ENCODE results near the gene CC2D2B.

The CC2D2B gene

DNA sequence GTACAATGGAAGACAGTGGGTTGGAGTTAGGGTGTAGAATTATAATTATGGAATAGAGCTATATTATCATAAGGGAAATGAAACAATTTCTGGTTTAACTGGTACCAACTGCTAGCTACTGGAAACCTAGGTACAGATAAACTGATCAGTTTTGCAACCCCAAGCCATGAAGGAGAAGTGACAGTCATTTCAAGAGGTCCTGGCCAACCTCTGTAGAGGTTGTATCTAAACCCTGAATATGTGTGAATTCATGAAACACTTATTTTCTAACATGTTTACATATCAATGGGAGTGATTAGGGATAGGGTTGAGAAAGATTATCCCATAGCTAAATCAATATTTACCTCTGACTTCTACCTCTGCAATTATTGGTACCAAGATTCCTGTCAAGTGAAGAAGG is 29.9 kb upstream of the CC2D2B start:
- TF ChIP-seq BACH2 (CRISPR knock-in tag; IDR thresholded peaks at IDR 0.05; ENCODE audit: borderline replicate concordance) (no peak), CSDC2 (CRISPR knock-in tag; IDR thresholded peaks at IDR 0.05) (no peak)

DNA sequence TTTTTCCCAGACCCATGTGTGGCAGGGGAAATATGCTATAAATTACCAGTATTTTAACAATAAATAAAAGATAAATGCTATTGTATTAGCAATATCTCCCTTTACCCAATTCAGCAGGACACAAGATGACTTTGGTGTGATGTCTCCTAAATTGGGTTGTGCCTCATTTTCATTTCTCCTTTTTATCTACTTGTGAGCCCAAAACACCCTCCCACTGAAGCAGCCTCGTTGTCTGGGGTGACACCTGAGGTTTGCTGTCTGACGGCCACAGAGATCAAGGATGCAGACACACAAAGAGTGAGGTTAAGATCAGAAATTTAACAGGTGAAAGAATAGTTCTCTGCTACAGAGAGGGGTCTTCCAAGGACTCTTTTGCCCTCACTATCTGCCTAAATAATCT is 27.1 kb upstream of the CC2D2B start:
- no peak for TF ChIP-seq CSDC2 (CRISPR knock-in tag; IDR thresholded peaks at IDR 0.05)
- no peak for TF ChIP-seq ISL1 (CRISPR knock-in tag; IDR thresholded peaks at IDR 0.05)
- TF ChIP-seq GLIS3 (CRISPR knock-in tag; IDR thresholded peaks at IDR 0.05): no peak
- no peak for TF ChIP-seq OSR1 (CRISPR knock-in tag; IDR thresholded peaks at IDR 0.05)
- TF ChIP-seq, protein P1, sequence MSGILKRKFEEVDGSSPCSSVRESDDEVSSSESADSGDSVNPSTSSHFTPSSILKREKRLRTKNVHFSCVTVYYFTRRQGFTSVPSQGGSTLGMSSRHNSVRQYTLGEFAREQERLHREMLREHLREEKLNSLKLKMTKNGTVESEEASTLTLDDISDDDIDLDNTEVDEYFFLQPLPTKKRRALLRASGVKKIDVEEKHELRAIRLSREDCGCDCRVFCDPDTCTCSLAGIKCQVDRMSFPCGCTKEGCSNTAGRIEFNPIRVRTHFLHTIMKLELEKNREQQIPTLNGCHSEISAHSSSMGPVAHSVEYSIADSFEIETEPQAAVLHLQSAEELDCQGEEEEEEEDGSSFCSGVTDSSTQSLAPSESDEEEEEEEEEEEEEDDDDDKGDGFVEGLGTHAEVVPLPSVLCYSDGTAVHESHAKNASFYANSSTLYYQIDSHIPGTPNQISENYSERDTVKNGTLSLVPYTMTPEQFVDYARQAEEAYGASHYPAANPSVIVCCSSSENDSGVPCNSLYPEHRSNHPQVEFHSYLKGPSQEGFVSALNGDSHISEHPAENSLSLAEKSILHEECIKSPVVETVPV (CRISPR knock-in tag; IDR thresholded peaks at IDR 0.05): no peak
- no peak for TF ChIP-seq ZC3H10 (CRISPR knock-in tag; IDR thresholded peaks at IDR 0.05)
- TF ChIP-seq ZNF8 (CRISPR knock-in tag; IDR thresholded peaks at IDR 0.05): no peak
- no peak for TF ChIP-seq ZNF70 (CRISPR knock-in tag; IDR thresholded peaks at IDR 0.05)

More for the DNA sequence above, 29.9 kb upstream of the CC2D2B start:
- no peak for ATAC-seq

DNA sequence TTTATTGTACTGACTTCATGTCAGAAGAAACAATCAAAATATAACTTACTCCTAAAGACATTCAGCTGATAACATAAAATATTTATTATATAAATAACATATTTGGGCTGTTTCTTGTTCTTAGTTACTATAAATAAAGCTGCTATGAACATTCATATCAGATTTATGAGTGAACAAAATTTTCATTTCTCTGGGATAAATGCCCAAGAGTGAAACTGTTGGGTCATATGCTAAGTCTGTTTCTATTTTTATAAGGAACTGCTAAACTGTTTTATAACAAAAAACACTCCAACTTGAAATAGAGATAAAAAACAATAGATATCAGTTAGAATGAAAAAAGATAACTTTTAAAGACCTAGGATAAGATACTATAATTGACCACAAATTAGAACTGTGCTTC is 26.5 kb upstream of the CC2D2B start:
- no peak for ATAC-seq

More for the DNA sequence above, 27.1 kb upstream of the CC2D2B start:
- no peak for ATAC-seq

DNA sequence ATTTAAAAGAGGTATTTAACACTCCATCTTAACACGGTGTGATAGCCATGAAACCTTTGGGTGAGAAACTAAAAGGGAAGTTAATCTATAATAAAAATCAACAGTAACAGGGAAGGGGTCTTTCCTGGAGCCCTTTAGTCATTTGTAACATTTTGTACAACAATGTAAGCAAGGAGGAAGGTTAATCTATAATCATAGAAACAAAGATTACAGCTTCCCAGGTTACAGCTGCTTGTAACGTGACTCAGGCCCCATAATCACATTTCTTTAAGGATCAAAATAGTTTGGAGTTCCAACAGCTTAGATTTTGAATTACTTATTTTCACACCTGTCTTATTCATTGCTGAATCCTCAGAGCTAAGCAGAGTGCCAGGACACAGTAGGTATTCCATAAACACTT is 17.9 kb upstream of the CC2D2B start:
- no peak for ATAC-seq
- TF ChIP-seq, protein P1 (CRISPR knock-in tag; IDR thresholded peaks at IDR 0.05): no peak
- TF ChIP-seq ZFP3 (CRISPR knock-in tag; IDR thresholded peaks at IDR 0.05) (no peak), ZNF70 (CRISPR knock-in tag; IDR thresholded peaks at IDR 0.05) (no peak), CSDC2 (CRISPR knock-in tag; IDR thresholded peaks at IDR 0.05) (no peak), TOX (CRISPR knock-in tag; IDR thresholded peaks at IDR 0.05; ENCODE audit: borderline replicate concordance) (no peak), ARNTL (CRISPR knock-in tag; IDR thresholded peaks at IDR 0.05; ENCODE audit: borderline replicate concordance, low read depth) (no peak), ZC3H10 (CRISPR knock-in tag; IDR thresholded peaks at IDR 0.05) (no peak), TCF4 (CRISPR knock-in tag; IDR thresholded peaks at IDR 0.05; ENCODE audit: borderline replicate concordance) (no peak), RARB (CRISPR knock-in tag; IDR thresholded peaks at IDR 0.05) (no peak), OSR1 (CRISPR knock-in tag; IDR thresholded peaks at IDR 0.05) (no peak), ZNF565 (CRISPR knock-in tag; conservative IDR thresholded peaks at IDR 0.05; ENCODE audit: low read depth) (no peak), PPARA (CRISPR knock-in tag; IDR thresholded peaks at IDR 0.05; ENCODE audit: borderline replicate concordance) (no peak), GLIS3 (CRISPR knock-in tag; IDR thresholded peaks at IDR 0.05) (no peak), SNAI2 (CRISPR knock-in tag; IDR thresholded peaks at IDR 0.05) (no peak)
- TF ChIP-seq, protein P2, sequence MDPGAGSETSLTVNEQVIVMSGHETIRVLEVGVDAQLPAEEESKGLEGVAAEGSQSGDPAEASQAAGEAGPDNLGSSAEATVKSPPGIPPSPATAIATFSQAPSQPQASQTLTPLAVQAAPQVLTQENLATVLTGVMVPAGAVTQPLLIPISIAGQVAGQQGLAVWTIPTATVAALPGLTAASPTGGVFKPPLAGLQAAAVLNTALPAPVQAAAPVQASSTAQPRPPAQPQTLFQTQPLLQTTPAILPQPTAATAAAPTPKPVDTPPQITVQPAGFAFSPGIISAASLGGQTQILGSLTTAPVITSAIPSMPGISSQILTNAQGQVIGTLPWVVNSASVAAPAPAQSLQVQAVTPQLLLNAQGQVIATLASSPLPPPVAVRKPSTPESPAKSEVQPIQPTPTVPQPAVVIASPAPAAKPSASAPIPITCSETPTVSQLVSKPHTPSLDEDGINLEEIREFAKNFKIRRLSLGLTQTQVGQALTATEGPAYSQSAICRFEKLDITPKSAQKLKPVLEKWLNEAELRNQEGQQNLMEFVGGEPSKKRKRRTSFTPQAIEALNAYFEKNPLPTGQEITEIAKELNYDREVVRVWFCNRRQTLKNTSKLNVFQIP (CRISPR knock-in tag; IDR thresholded peaks at IDR 0.05; ENCODE audit: borderline replicate concordance, low read depth): no peak
- TF ChIP-seq, protein P3, sequence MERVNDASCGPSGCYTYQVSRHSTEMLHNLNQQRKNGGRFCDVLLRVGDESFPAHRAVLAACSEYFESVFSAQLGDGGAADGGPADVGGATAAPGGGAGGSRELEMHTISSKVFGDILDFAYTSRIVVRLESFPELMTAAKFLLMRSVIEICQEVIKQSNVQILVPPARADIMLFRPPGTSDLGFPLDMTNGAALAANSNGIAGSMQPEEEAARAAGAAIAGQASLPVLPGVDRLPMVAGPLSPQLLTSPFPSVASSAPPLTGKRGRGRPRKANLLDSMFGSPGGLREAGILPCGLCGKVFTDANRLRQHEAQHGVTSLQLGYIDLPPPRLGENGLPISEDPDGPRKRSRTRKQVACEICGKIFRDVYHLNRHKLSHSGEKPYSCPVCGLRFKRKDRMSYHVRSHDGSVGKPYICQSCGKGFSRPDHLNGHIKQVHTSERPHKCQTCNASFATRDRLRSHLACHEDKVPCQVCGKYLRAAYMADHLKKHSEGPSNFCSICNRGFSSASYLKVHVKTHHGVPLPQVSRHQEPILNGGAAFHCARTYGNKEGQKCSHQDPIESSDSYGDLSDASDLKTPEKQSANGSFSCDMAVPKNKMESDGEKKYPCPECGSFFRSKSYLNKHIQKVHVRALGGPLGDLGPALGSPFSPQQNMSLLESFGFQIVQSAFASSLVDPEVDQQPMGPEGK (CRISPR knock-in tag; IDR thresholded peaks at IDR 0.05; ENCODE audit: borderline replicate concordance): no peak

More for the DNA sequence above, 26.5 kb upstream of the CC2D2B start:
- TF ChIP-seq, protein P2 (CRISPR knock-in tag; IDR thresholded peaks at IDR 0.05; ENCODE audit: borderline replicate concordance, low read depth): no peak
- TF ChIP-seq GLIS3 (CRISPR knock-in tag; IDR thresholded peaks at IDR 0.05) (no peak), TOX (CRISPR knock-in tag; IDR thresholded peaks at IDR 0.05; ENCODE audit: borderline replicate concordance) (no peak), ZFP3 (CRISPR knock-in tag; IDR thresholded peaks at IDR 0.05) (no peak), CSDC2 (CRISPR knock-in tag; IDR thresholded peaks at IDR 0.05) (no peak), SNAI2 (CRISPR knock-in tag; IDR thresholded peaks at IDR 0.05) (no peak), OSR1 (CRISPR knock-in tag; IDR thresholded peaks at IDR 0.05) (no peak), ISL1 (CRISPR knock-in tag; IDR thresholded peaks at IDR 0.05) (no peak), ZC3H10 (CRISPR knock-in tag; IDR thresholded peaks at IDR 0.05) (no peak), ZFP30 (CRISPR knock-in tag; IDR thresholded peaks at IDR 0.05) (no peak), ARNTL (CRISPR knock-in tag; IDR thresholded peaks at IDR 0.05; ENCODE audit: borderline replicate concordance, low read depth) (no peak)
- TF ChIP-seq, protein P4, sequence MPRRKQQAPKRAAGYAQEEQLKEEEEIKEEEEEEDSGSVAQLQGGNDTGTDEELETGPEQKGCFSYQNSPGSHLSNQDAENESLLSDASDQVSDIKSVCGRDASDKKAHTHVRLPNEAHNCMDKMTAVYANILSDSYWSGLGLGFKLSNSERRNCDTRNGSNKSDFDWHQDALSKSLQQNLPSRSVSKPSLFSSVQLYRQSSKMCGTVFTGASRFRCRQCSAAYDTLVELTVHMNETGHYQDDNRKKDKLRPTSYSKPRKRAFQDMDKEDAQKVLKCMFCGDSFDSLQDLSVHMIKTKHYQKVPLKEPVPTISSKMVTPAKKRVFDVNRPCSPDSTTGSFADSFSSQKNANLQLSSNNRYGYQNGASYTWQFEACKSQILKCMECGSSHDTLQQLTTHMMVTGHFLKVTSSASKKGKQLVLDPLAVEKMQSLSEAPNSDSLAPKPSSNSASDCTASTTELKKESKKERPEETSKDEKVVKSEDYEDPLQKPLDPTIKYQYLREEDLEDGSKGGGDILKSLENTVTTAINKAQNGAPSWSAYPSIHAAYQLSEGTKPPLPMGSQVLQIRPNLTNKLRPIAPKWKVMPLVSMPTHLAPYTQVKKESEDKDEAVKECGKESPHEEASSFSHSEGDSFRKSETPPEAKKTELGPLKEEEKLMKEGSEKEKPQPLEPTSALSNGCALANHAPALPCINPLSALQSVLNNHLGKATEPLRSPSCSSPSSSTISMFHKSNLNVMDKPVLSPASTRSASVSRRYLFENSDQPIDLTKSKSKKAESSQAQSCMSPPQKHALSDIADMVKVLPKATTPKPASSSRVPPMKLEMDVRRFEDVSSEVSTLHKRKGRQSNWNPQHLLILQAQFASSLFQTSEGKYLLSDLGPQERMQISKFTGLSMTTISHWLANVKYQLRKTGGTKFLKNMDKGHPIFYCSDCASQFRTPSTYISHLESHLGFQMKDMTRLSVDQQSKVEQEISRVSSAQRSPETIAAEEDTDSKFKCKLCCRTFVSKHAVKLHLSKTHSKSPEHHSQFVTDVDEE (CRISPR knock-in tag; IDR thresholded peaks at IDR 0.05): no peak

All from SK-N-SH treated with all-trans-retinoic acid at 6 μM for 48 hours (cell line).